ENCODE measurements around the gene LAMA2.

Gene LAMA2

DNA sequence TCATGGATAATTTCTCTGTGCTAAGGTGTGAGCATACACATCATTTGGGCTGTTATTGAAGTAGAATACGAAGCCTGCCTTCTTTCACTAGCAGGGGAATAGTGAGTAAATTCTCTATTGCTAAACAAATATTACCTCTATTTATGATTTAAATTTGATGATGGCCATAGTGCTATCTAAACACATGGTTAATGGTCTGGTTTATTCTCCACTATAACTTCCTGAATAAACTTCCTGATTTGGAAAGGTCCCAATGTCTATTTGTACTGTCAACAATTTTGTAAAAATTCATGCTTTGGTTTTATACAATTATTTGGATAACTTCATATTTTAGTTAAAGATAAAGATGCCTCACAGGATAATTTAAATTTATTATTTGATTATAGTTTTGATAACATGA, 426.2 kb downstream of the LAMA2 start:
- no peak for DNase-seq (ENCODE audit: low spot score)

DNA sequence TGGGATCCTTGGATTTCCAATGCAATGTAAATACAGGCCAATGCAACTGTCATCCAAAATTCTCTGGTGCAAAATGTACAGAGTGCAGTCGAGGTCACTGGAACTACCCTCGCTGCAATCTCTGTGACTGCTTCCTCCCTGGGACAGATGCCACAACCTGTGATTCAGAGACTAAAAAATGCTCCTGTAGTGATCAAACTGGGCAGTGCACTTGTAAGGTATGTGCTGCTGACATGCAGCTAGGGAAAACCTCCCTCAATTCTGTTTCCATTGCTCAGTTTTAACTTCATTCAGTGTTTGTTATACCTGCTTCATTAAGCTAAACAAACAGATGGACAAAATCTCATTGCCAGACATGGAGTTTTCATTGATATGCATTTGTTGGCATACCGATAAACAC, 429.9 kb downstream of the LAMA2 start:
- no peak for DNase-seq (ENCODE audit: low spot score)

DNA sequence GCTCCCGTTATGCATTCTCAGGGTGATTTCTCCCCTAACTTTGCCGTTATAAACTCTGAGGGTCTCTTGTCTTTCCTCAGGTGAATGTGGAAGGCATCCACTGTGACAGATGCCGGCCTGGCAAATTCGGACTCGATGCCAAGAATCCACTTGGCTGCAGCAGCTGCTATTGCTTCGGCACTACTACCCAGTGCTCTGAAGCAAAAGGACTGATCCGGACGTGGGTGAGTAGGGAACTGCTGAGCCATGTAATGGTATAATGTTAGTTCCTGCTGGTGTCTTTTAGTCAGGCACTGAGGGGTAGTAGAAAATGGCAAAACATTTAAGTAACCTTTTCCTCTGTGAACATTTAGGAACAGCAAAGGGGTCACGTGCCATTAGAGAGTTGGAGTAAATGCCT, 431.6 kb downstream of the LAMA2 start:
- DNase-seq (ENCODE audit: low spot score): no peak

DNA sequence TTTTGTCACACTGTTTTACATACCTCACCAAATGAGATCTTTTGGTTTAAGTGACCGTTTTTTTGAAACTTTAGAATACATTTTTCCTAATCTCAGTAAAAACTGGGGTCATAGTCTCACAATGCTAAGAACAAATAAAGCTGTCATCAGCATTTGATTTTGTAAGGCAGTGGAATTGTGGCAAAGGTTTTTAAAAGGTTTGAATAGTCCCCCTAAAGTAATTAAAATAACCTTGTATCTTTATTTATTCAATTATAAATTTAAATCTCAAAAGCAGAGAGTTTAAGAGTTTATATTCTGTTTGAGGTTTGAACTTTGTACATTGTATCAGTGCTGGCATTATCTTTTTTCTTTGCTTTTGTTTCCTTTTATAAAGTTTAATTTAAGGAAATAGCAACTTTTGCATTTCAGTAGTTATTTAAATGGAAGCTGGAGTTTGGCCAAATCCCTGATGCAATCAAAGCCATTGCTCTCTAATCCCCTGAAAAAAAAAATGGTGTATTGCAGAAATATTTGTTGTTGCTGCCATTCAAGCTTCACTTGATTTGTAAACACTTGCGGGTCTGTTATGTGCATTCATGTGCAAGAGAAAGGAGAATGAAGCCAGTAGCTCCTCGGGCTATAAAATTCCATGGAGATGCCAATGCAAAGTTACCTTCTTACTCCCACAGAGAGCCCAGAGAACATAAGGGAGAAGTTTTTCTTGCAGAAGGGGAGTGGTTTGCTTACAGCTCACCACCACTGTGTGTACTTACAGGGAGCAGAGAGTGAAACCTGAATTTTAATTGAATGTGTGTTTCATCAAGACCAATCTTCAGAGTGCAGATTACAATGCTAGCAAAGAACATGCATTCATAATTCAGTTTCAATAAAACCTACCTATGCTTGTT, 435.2 kb downstream of the LAMA2 start:
- DNase-seq (ENCODE audit: low spot score): no peak

DNA sequence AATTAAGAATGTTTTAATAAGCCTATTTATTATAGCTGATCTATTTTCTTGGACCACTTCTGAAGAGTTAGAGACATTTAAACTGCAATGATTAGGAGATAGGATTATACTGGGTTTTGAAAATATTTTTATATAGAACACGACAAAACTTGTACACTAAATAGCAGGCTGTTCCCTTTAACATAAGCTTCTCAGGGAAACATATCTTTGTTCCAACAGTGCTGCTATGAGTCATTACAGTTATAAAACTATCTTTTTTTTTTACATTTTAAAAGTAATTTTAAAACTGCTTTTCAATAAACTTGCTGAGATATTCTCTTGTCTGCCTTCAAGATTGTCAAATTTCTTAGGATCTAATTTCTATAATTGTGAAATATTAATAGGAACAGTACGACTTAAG, 438.0 kb downstream of the LAMA2 start:
- DNase-seq (ENCODE audit: low spot score): no peak

DNA sequence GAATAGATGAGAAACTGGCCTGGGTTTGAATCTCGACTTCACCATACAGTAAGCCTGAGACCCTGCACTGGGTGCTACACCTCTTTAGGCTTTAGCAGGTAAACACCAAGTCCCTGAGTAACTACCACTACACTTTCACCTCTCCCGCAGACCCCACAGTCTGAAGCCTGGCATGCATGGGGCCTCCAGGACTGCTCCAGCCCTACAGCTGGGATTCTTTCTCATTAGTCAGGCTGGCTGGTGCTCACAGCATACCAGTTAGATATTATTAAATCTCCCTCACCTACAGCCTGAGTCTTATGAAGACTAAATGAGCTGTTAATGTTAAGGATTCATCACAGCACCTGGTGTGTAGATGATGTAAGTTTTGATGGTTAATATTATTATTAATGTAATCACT, 438.4 kb downstream of the LAMA2 start:
- DNase-seq (ENCODE audit: low spot score): no peak

DNA sequence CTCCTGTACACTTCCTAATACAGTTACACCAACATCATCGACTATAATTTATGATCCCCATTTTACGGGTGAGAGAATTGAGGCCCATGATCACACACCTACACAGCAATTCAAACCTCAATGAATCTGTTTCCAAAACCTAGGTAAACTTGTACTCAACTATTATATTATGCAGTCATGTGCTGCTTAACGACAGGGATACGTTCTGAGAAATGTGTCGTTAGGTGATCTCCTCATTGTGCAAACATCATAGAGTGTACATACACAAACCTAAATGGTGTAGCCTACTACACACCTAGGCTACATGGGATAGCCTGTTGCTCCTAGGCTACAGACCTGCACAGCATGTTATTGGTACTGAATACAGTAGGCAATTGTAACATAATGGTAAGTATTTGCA, 441.4 kb downstream of the LAMA2 start:
- DNase-seq (ENCODE audit: low spot score): no peak

DNA sequence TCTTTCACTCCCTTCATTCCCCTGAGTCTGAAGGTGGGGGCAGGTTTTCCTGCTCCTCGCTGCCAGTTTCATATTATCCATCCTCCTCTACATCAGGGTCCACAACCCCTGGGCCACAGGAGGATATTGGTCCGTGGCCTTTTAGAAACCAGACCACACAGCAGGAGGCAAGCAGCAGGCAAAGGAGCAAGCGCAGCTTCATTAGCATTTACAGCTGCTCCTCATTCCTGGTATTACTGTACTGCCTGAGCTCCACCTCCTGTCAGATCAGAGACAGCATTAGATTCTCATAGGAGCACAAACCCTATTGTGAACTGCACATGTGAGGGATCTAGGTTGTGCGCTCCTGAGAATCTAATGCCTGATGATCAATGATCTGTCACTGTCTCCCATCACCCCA, 446.7 kb downstream of the LAMA2 start:
- no peak for DNase-seq (ENCODE audit: low spot score)

DNA sequence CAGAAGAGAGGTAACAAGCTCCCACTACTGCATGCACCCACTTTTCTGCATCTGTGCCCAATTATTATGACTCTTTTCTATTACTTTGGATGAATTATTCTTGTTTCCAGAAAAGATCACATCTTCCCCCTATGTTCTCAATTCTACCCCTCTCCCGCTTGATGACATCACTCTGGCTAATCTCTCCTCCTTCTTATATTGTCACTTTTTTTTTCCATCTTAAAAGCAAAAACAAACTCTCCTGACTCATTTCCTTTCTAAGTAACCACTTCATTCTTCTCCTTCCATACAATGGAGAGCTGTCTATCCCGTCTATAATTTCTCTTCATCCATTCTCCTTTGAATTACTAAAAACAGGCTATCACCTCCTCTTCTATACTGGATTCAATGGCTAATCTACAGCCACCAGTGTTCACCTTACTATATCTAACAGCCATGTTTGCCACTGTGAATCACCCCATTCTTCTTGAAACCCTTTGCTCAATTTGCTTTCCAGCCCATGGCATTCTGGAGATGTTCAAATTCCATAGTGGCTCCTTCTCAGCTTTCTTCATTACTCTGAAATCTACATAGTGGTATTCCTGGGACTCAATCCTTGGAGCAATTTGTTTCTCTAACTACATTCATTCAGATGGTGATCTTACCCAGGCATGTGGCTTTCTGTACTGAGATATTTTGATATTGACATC, 448.7 kb downstream of the LAMA2 start:
- no peak for DNase-seq (ENCODE audit: low spot score)

DNA sequence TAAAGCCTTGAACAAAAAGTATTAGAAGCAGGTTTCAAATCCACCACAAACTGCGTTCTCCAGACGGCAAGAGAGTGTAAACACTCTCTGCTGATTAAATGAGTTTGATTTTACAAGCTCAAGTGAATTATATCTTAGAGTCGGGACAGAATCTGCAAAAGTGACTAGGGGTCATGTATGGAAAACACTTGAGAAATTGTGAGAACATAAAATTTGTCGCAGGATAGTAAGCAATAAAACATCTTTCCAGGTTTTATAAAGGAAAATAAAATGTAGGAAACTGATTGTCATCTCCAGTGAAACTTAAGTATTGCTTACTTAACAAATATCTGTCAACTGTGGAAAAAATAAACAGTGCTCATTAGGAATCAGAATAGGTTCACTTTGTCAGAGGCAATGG, 452.9 kb downstream of the LAMA2 start:
- DNase-seq (ENCODE audit: low spot score): no peak

DNA sequence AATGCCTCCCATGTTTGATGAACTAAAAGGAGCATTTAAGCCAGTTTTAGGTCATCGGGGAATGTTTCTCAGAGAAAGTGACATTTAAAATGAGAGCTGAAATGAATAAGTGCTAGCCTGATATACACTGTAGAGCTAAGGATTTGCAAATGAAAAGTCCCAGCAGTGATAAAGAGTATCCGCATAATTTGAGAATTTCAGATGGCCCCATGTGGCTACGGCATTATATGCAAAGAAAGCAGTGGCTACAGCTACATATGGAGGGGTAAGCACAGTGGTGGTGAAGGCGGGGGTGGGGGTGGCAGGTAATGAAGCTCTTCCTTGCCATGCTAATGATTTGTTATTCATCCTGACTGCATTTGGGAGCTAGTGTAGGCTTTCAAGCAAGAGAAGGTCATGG, 455.7 kb downstream of the LAMA2 start:
- no peak for DNase-seq (ENCODE audit: low spot score)

DNA sequence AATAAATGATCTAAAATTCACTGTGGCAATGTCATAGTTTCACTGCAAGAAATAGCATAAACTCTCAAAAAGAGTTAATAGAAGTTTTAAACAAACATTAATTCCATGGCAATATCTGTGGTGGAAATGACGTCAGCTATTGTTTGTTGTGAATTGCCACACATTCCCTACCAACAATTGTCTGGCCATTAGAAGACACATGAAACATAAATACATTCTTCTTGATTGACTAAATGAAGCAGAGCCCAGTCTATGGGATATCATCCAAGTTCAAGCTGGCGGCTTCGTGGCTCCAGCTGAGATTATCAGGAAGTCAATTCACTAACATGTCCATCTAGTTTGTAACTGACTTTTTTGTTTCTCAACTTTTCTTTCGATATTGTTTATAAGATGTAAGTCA, 458.0 kb downstream of the LAMA2 start:
- DNase-seq (ENCODE audit: low spot score): no peak

DNA sequence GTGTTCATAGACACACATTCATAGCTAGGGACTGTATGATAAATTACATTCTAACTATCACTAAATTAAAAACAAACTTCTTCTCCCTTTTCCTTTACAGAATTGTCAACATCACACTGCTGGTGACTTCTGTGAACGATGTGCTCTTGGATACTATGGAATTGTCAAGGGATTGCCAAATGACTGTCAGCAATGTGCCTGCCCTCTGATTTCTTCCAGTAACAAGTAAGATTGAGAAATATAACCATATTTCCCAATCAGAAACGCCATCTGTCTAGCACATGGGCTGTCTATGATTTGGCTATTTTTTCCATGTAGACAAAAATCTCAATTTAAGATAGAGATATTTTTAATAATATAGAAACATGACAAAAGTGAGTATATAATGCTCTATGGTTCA, 459.3 kb downstream of the LAMA2 start:
- DNase-seq (ENCODE audit: low spot score): no peak

DNA sequence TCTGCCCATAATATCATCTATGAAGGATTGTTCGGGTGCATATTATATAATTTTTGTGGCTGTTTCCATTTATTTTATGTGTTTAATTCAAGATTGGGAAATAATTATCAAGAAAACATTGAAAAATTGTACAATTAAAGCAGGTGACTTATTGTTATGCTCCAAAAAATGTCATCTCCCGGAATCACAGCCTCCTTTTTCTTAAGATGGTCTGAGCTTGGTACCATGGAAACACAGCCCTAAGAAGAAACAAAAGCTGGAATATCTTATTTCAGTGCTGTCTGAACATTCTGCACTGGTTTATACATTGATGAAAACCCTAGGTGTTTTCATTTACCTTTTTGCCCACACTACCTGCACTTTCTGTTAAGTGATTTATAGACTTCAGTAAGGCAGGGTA, 459.9 kb downstream of the LAMA2 start:
- no peak for DNase-seq (ENCODE audit: low spot score)

DNA sequence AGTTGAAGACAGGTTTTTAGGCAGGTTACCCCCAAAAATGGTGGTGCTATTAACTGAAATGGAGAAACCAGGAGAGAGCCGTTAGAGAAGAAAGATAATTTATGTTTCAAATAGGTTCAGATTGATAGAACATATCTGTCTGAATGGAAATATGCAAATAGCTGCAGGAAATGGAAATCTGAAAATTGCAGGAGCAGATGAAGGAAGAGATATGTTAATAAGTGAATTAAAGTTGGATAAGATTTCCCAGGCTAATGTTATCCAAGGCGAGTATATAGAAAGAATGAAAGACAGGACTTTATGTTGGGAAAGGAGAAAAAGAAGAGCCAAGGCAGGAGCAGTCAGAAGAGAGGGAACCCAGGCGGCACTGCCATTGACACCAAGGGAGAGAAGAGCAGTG, 461.4 kb downstream of the LAMA2 start:
- DNase-seq (ENCODE audit: low spot score): no peak

DNA sequence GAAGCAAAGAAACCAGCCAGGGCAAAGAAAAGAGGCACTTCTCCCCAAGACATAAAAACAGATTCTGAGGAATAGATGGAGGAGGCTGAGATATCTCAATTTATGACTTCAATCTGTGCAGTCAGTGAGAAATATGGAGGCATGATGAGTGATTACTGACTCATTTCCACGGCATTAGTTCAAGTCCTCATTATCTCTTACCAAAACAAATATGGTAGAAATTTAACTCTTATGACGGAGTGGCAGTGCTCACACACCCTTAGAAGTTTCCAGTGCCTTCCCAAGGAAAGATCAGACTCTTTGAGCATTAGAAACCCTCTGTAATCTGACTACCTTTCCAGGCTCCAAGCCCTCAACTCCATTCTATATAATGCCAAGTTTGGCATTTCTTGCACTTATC, 463.0 kb downstream of the LAMA2 start:
- DNase-seq (ENCODE audit: low spot score): no peak

DNA sequence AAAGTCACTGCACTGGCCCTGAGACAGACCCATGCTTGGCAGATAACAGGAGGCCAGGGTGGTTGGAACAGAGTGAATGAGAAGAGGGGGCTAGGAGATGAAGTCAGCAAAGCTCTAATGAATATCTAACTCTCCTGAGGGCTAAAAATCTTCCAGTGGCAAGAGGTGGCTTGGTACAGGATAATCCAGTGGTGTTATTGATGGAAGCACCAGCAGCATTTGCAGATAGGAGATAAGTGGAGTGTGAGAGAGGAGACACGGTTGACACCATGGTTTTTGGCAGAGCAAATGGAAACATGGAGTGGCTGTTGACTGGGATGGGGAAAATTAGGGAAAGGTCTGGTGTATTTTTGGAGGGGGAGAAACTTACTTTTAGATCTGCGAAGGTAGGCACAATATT, 464.0 kb downstream of the LAMA2 start:
- no peak for DNase-seq (ENCODE audit: low spot score)

DNA sequence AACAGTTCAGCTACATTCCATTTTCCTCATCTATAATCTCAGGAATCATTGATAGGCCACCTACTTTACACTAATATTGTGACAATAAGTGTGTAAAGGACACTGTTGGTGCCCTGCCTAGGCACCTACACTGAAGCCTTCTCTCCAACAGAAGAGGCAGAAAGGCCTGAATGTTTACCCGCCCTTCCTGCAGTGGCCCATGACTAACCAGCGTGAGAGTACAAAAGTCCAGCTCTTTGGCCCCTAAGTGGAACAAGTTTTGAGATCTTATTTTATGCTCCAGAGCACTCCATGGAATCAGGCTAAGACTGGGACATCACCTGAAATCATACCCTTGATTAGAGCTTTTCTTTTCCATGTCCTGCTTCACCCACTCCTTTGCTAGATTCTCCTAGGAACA, 467.3 kb downstream of the LAMA2 start:
- DNase-seq (ENCODE audit: low spot score): no peak

DNA sequence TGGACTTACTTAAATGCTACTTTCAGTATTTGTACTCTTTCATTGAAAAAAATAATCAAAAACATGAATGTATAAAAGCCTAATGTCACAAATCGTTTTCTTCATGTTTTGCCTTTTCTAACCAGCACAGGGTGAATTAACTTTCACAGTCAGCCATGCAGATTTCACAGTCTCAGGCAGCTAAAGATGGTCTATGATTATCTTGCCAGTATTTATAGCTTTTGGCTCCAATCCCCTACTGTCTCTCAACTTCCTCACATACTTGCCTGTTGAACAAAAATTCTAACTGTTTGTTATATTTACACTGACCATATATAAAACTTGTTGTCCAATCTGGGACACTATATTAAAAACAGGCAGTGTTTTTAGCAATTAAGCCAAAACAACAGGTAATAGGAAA, 468.9 kb downstream of the LAMA2 start:
- DNase-seq (ENCODE audit: low spot score): no peak

DNA sequence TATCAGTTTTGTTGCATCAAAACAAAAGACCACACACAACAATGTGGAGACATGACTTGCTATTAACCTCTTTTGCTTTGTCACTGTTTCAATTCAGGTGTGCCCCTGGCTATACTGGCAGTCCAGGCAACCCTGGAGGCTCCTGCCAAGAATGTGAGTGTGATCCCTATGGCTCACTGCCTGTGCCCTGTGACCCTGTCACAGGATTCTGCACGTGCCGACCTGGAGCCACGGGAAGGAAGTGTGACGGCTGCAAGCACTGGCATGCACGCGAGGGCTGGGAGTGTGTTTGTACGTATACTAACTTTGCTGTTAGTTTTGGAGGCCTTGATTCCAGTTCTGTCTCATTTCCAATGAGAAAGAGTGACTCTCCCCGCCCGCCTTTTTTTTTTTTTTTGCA, 470.1 kb downstream of the LAMA2 start:
- DNase-seq (ENCODE audit: low spot score): no peak

DNA sequence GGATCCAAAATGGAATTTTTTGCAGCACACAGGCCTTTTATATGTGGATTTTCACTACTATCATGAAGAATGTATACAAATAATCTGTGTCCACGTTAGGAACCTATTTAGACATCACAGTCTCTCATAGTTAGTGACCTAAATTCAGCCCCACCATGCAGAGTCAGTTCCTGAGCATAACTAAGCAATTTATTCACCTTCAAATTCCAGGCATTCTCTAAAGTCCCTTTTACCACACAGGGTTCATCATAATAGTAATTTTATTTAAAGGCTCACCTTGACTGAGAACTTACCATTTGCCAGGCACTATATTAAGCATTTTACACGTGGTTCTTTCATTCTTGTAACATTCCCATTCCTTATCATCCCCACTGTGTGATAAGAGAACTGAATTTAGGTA, 473.2 kb downstream of the LAMA2 start:
- no peak for DNase-seq (ENCODE audit: low spot score)

DNA sequence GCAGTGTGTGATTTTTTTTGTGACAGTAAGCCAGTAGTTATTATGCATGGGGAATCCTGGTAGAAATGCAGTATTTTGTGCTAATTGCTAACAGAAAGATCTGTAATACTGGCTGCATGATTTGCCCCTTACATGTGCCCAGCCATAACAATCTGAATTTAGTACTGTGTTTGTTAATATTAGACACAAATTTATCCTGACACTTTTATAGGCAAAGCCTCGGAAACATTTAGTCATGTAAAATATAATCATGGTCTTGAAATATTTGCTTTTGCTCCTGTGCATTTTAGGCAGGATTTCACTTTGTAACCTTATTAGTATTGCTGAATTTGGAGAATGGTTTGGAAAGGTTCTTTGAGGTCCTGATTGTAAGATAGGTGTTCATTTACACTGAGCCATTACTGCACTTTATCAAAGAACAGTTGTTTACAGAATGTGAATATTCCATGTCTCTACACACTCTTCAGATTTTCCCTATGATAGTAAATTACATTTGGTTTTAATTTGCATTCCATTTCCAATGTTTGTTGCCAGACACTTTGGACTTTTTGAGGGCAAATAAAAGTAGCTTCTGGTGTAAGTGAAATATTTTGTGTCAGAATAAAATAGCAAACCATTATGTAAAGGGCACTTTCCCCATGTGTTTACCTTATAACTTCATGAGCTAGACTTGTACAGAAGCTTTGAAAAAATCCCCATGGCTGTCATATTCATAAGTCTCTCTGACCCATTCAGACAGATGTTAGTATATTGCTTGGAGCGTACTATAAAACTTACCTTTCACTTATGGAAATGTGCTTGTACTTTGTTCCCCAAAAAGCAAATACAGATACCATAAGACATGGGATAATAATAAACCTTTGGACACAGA, 477.1 kb downstream of the LAMA2 start:
- no peak for DNase-seq (ENCODE audit: low spot score)

DNA sequence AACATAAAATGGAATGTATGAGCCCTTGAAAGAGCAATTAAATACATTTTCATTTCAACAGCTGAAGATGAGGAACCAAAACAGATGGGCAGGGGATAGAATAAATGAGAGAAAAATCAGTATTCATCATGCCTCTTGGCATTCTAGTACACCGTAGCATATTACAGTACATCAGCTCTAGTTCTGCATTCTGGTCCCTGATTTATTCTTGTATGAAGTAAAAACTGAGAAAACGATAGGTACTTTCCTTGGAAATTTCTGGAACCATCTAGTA, 477.7 kb downstream of the LAMA2 start:
- DNase-seq (ENCODE audit: low spot score): no peak
